Caco-2 (cell line): Measurements from ENCODE around the gene ANKRD22. TPM values are rescaled to one million over a fixed set of nuclear protein-coding genes. Genes with fewer than 3 reads are reported as not detected.

Experiments used
- BruUV-seq: library from RNA; stranded (reverse); fragments of 400-500 nt; replicated peaks from 2 replicates; lab custom pipeline; 2021; lab: Mats Ljungman, UMichigan
- CTCF ChIA-PET: fragments of 300-600 bp; sonication (Branson Sonifier 250); formaldehyde crosslinking; loops from one replicate; lab custom pipeline; 2022; ENCODE audit warnings: antibody characterized with exemption; lab: Charles Lee
- POLR2A ChIA-PET: fragments of 300-600 bp; sonication (Branson Sonifier 250); formaldehyde crosslinking; loops from one replicate; lab custom pipeline; 2022; ENCODE audit warnings: antibody characterized with exemption; lab: Charles Lee
- DNase-seq, 2 experiments: peaks; one replicate each; pipeline versions ENCODE4 v3.0.0 to v3.0.0-alpha.2; 2020 to 2022
- H3K27me3 ChIP-seq: replicated peaks from 2 replicates; pipeline ENCODE4 v1.6.0; 2011; ENCODE audit warnings: low read length; ENCODE audit not compliant: control insufficient read depth, insufficient read depth
- H3K36me3 ChIP-seq: 2 replicates; pipeline ENCODE4 v1.5.1; 2011; ENCODE audit warnings: low read length; ENCODE audit not compliant: control insufficient read depth, insufficient read depth
- H3K4me1 ChIP-seq: fragments of 250-450 bp; sonication (Bioruptor Pico); 2 replicates; pipeline ENCODE4 v1.5.1; 2020; ENCODE audit warnings: mild to moderate bottlenecking
- H3K4me3 ChIP-seq: 2 replicates; pipeline ENCODE4 v1.5.1; 2011; ENCODE audit warnings: low read depth, mild to moderate bottlenecking, control low read depth, low read length
- H3K9me3 ChIP-seq: fragments of 250-450 bp; sonication (Bioruptor Pico); 2 replicates; pipeline ENCODE4 v1.5.1; 2020; ENCODE audit warnings: mild to moderate bottlenecking, moderate library complexity
- H3K27ac Mint-ChIP-seq: one replicate; pipeline ENCODE4 v1.8.0; 2022; ENCODE audit warnings: mixed read lengths; ENCODE audit not compliant: unreplicated experiment
- H3K27me3 Mint-ChIP-seq: one replicate; pipeline ENCODE4 v1.8.0; 2022; ENCODE audit warnings: mixed read lengths; ENCODE audit not compliant: insufficient read depth, unreplicated experiment
- H3K36me3 Mint-ChIP-seq: one replicate; pipeline ENCODE4 v1.8.0; 2022; ENCODE audit warnings: mild to moderate bottlenecking, mixed read lengths; ENCODE audit not compliant: insufficient read depth, unreplicated experiment
- H3K4me1 Mint-ChIP-seq: one replicate; pipeline ENCODE4 v1.8.0; 2022; ENCODE audit warnings: low read depth, mixed read lengths; ENCODE audit not compliant: unreplicated experiment
- H3K4me3 Mint-ChIP-seq: one replicate; pipeline ENCODE4 v1.8.0; 2022; ENCODE audit warnings: mild to moderate bottlenecking, moderate library complexity, mixed read lengths; ENCODE audit not compliant: unreplicated experiment
- H3K9me3 Mint-ChIP-seq: one replicate; pipeline ENCODE4 v1.8.0; 2022; ENCODE audit warnings: mixed read lengths; ENCODE audit not compliant: unreplicated experiment
- CTCF ChIP-seq, 2 experiments: fragments of 200-600 bp in 1 of 2; IDR thresholded peaks; 1 replicate in 1 of 2; 2 replicates in 1 of 2; pipeline versions ENCODE4 v1.5.1 to v1.8.0; 2011 to 2022; ENCODE audit warnings: antibody characterized with exemption in 1 of 2, control low read depth in 1 of 2, inconsistent platforms in 1 of 2, low read depth in 1 of 2, low read length in 1 of 2, mild to moderate bottlenecking in 1 of 2, moderate library complexity in 1 of 2; ENCODE audit not compliant: insufficient read depth in 1 of 2, severe bottlenecking in 1 of 2, unreplicated experiment in 1 of 2
- intact Hi-C: fragments of 100-400 bp; cut with micrococcal nuclease; formaldehyde crosslinking; loops from one replicate; pipeline ENCODE4 v1.10.0; 2022; ENCODE audit not compliant: unreplicated experiment
- total RNA-seq: library from RNA; stranded (reverse); gene quantifications from 2 replicates; pipeline ENCODE4 v1.2.3, GENCODE V29; 2022

ANKRD22 gene
- total RNA-seq, 1 experiment from 2014 or later, result not detected

- no peaks in the 10 kb centered on the region for H3K4me1 ChIP-seq
- Mint-ChIP-seq H3K36me3 (no peaks in the 10 kb centered on the region), H3K27ac (no peak overlapping the region), H3K9me3 (no peaks in the 10 kb centered on the region), H3K4me3 (no peak overlapping the region), H3K27me3 (peaks cover 5% of the 10 kb centered on the region), H3K4me1 (no peaks in the 10 kb centered on the region)
- H3K9me3 ChIP-seq, result no peaks in the 10 kb centered on the region
- no peak for TF ChIP-seq CTCF (IDR thresholded peaks at IDR 0.05; ENCODE audit: insufficient read depth in 1 of 2, low read depth in 1 of 2, low read length in 1 of 2, severe bottlenecking in 1 of 2, unreplicated experiment in 1 of 2)
- no peaks in the 10 kb centered on the region for H3K27me3 ChIP-seq
- H3K4me3 ChIP-seq, result no peak overlapping the region
- CTCF ChIA-PET, result no interaction called here
- POLR2A ChIA-PET, result interaction anchor here (0.6 kb wide), 1 partner anchor 35 kb away, joined by 4 read pairs; no protein-coding TSS in a partner anchor
- intact Hi-C loops, result no loop called here
- H3K36me3 ChIP-seq, result no peaks in the 10 kb centered on the region
- no peak for DNase-seq
- no TSS peak for BruUV-seq
These were observed 6.2 kb upstream of the ANKRD22 start for GRCh38 chr10:88857831-88858230.

GRCh38 chr10:88854684-88855083 lies 3.0 kb upstream of the ANKRD22 start:
- Mint-ChIP-seq H3K27ac (no peak overlapping the region), H3K27me3 (no peaks in the 10 kb centered on the region), H3K4me1 (peaks cover 7% of the 10 kb centered on the region), H3K9me3 (no peaks in the 10 kb centered on the region), H3K36me3 (no peaks in the 10 kb centered on the region), H3K4me3 (no peak overlapping the region)
- DNase-seq, result no peak
- CTCF ChIA-PET, result no interaction called here
- Histone ChIP-seq H3K4me3 (no peak overlapping the region), H3K9me3 (no peaks in the 10 kb centered on the region), H3K4me1 (peaks cover 13% of the 10 kb centered on the region), H3K27me3 (no peaks in the 10 kb centered on the region), H3K36me3 (no peaks in the 10 kb centered on the region)
- TF ChIP-seq CTCF (IDR thresholded peaks at IDR 0.05; ENCODE audit: insufficient read depth in 1 of 2, low read depth in 1 of 2, low read length in 1 of 2, severe bottlenecking in 1 of 2, unreplicated experiment in 1 of 2), result no peak
- intact Hi-C loops, result no loop called here
- no TSS peak for BruUV-seq
- POLR2A ChIA-PET, result no interaction called here

- Histone ChIP-seq H3K9me3 (no peaks in the 10 kb centered on the region), H3K4me3 (no peak overlapping the region), H3K4me1 (peaks cover 13% of the 10 kb centered on the region), H3K27me3 (no peaks in the 10 kb centered on the region), H3K36me3 (no peaks in the 10 kb centered on the region)
- ChIA-PET CTCF (interaction anchor here (0.7 kb wide), 1 partner anchor 202 kb away, joined by 3 read pairs; no protein-coding TSS in a partner anchor), POLR2A (no interaction called here)
- intact Hi-C loops, result no loop called here
- no peaks in the 10 kb centered on the region for H3K36me3 Mint-ChIP-seq
- no TSS peak for BruUV-seq
- no peak for DNase-seq
- no peaks in the 10 kb centered on the region for H3K9me3 Mint-ChIP-seq
- no peak for TF ChIP-seq CTCF (IDR thresholded peaks at IDR 0.05; ENCODE audit: insufficient read depth in 1 of 2, low read depth in 1 of 2, low read length in 1 of 2, severe bottlenecking in 1 of 2, unreplicated experiment in 1 of 2)
- H3K4me3 Mint-ChIP-seq, result no peak overlapping the region
- H3K4me1 Mint-ChIP-seq, result peaks cover 7% of the 10 kb centered on the region
- H3K27me3 Mint-ChIP-seq, result no peaks in the 10 kb centered on the region
- no peak overlapping the region for H3K27ac Mint-ChIP-seq
These were observed 1.7 kb upstream of the ANKRD22 start for GRCh38 chr10:88853155-88853881.
